ENCODE data around the gene MARCO.
"Not testable (repeated sequence)": the region's sequence is repeated elsewhere in the genome, so short reads cannot be mapped to it uniquely, and the experiment has no call there.

MARCO gene

GRCh38 chr2:119008108-119008507, 66.1 kb downstream of the MARCO start:
- no peak for DNase-seq

GRCh38 chr2:119009110-119009509, 67.1 kb downstream of the MARCO start:
- no peak for DNase-seq

- no peak for DNase-seq
Measured at GRCh38 chr2:119010336-119010735, 68.3 kb downstream of the MARCO start.

GRCh38 chr2:119011162-119011909, 69.3 kb downstream of the MARCO start:
- peak; percentile 22 for DNase-seq

GRCh38 chr2:119011910-119012209, 69.9 kb downstream of the MARCO start:
- DNase-seq, result no peak

GRCh38 chr2:119012345-119013301, 70.6 kb downstream of the MARCO start:
- no peak for DNase-seq

GRCh38 chr2:119013671-119014070, 71.7 kb downstream of the MARCO start:
- no peak for DNase-seq

GRCh38 chr2:119015845-119016244, 73.9 kb downstream of the MARCO start:
- DNase-seq, result no peak

- no peak for DNase-seq
Measured at GRCh38 chr2:119019521-119019920, 77.5 kb downstream of the MARCO start.

GRCh38 chr2:119022678-119023077, 80.7 kb downstream of the MARCO start:
- DNase-seq, result no peak

- DNase-seq, result no peak
Measured at GRCh38 chr2:119023534-119023933, 81.5 kb downstream of the MARCO start.

- no peak for DNase-seq
Measured at GRCh38 chr2:119024152-119024551, 82.2 kb downstream of the MARCO start.

GRCh38 chr2:119024568-119024967, 82.6 kb downstream of the MARCO start:
- no peak for DNase-seq

- DNase-seq, result no peak
Measured at GRCh38 chr2:119025013-119025412, 83.0 kb downstream of the MARCO start.

GRCh38 chr2:119025762-119026351, 83.9 kb downstream of the MARCO start:
- DNase-seq, result no peak

GRCh38 chr2:119026890-119027289, 84.9 kb downstream of the MARCO start:
- no peak for DNase-seq

- DNase-seq, result no peak
Measured at GRCh38 chr2:119028327-119029174, 86.6 kb downstream of the MARCO start.

- DNase-seq, result no peak
Measured at GRCh38 chr2:119029297-119029696, 87.3 kb downstream of the MARCO start.

GRCh38 chr2:119037922-119038321, 95.9 kb downstream of the MARCO start:
- DNase-seq, result not testable (repeated sequence)

- no peak for DNase-seq
Measured at GRCh38 chr2:119040730-119041129, 98.7 kb downstream of the MARCO start.

Data from NCI-H1092 (cell line).